Measurements from ENCODE around the gene WLS. TPM values are rescaled to one million over a fixed set of nuclear protein-coding genes. Genes with fewer than 3 reads are reported as not detected.

The WLS gene
- total and polyA plus RNA-seq, 10 of the 15 experiments (the other 5 are each of a cell fraction or from before 2014, with no cell fraction given) = 0.04 to 0.36 TPM; not detected in 8

DNA sequence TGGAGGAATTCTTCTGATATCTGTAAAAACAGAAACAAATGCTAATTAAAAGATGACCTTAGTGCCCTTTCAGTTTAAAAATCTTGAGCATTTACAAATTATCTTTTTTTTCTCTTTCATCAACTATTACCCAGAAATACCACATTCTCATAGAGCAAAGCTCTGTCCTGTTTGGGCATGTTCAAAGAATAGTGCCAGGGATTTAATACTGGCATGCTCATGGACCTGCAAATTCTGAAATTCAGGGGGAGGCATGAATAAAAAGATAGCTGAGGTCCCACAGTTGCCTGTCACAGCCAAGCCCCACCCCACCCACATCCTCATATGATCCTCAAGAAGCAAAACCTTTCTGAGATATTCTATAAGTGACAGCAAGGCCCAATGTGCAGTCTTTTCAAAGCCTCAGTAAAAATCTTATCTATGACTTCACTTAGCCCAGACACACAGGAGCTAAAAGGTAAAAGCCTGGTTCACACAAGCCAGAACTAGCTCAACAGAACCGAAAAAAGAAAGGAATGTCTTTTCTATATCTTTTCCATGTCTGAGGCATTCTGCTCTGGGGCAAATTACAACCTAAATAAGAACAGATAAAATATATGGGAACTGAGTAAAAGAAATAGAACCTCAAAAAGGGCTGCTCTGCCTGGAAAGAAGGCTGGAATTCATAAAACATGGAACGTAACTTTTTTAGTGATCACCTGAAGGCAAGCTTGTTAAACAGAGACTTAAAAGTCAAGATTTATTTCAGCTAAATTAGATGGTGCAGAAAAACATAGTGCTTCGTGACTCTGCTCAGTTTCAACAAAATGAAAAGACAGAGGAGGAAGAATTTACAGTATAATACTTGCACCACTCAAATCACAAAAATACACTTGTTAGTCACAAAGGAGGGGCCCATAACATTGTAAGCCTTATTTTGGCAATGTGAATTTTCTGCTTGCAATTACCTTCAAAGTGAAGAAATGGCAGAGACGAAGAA lies 11.0 kb downstream of the WLS start:
- 0% methylated on average over 4 of the region's 4 CpGs for WGBS (ENCODE audit: insufficient coverage, insufficient replicate concordance, low lambda C conversion rate, missing lambda C conversion rate)
- H3K27ac ChIP-seq (ENCODE audit: control insufficient read depth, insufficient read depth) = no peak overlapping the region
- H3K4me3 ChIP-seq = no peak overlapping the region
- in situ Hi-C loops (cut with MboI) (no loop called here), intact Hi-C loops (cut with micrococcal nuclease; ENCODE audit: unreplicated experiment) (no loop called here)
- no peaks in the 10 kb centered on the region for H3K9me3 ChIP-seq (replicated peaks; ENCODE audit: control insufficient read depth, insufficient read depth, low read length)
- FAIRE-seq (no peak), DNase-seq (ENCODE audit: low read depth, low spot score) (no peak), ATAC-seq (no peak)
- RAD21 ChIA-PET (ENCODE audit: unreplicated experiment) = interaction anchor here (1.3 kb wide), 1 partner anchor 34 kb away, joined by 3 read pairs; no protein-coding TSS in a partner anchor
- H3K27me3 ChIP-seq (replicated peaks in 1 of 2; ENCODE audit: control insufficient read depth in 2 of 2, insufficient read depth in 2 of 2, low read length in 1 of 2) = no peaks in the 10 kb centered on the region; a peak in 1 of 4 replicates
- CTCF ChIA-PET = interaction anchor here (1.4 to 1.5 kb wide), 2 partner anchors 101 to 104 kb away, joined by 3 to 4 read pairs; no protein-coding TSS in a partner anchor
- H3K4me1 ChIP-seq (ENCODE audit: control insufficient read depth, insufficient read depth, low read length) = no peaks in the 10 kb centered on the region
- BruUV-seq (replicated peaks) = no TSS peak
- no peaks in the 10 kb centered on the region for H4K20me1 ChIP-seq (ENCODE audit: control insufficient read depth, insufficient read depth)
- H3K36me3 ChIP-seq (ENCODE audit: control insufficient read depth in 2 of 2, insufficient read depth in 2 of 2, low read length in 1 of 2) = no peaks in the 10 kb centered on the region
- H2AFZ ChIP-seq (ENCODE audit: control insufficient read depth, low read depth, low read length) = no peak overlapping the region
- no peak overlapping the region for H3K9ac ChIP-seq (ENCODE audit: control insufficient read depth, insufficient read depth, low read length)
- H3K79me2 ChIP-seq (ENCODE audit: control insufficient read depth, insufficient read depth, low read length) = no peaks in the 10 kb centered on the region
- no peak for TF ChIP-seq RUNX3 (IDR thresholded peaks at IDR 0.05; ENCODE audit: low read length)
- TF ChIP-seq RAD51 (IDR thresholded peaks at IDR 0.05) = no peak
- TF ChIP-seq BACH1 (IDR thresholded peaks at IDR 0.05; ENCODE audit: borderline replicate concordance) = no peak
- TF ChIP-seq EGR1 (IDR thresholded peaks at IDR 0.05; ENCODE audit: borderline replicate concordance in 1 of 2, low read depth in 2 of 2, low read length in 2 of 2) = no peak
- no peak for TF ChIP-seq FOXK2 (IDR thresholded peaks at IDR 0.05)
- TF ChIP-seq ETV6 (conservative IDR thresholded peaks at IDR 0.05 in 1 of 2, IDR thresholded peaks at IDR 0.05 in 1 of 2; ENCODE audit: borderline replicate concordance in 1 of 2, low read depth in 1 of 2) = no peak
- TF ChIP-seq, protein P1, sequence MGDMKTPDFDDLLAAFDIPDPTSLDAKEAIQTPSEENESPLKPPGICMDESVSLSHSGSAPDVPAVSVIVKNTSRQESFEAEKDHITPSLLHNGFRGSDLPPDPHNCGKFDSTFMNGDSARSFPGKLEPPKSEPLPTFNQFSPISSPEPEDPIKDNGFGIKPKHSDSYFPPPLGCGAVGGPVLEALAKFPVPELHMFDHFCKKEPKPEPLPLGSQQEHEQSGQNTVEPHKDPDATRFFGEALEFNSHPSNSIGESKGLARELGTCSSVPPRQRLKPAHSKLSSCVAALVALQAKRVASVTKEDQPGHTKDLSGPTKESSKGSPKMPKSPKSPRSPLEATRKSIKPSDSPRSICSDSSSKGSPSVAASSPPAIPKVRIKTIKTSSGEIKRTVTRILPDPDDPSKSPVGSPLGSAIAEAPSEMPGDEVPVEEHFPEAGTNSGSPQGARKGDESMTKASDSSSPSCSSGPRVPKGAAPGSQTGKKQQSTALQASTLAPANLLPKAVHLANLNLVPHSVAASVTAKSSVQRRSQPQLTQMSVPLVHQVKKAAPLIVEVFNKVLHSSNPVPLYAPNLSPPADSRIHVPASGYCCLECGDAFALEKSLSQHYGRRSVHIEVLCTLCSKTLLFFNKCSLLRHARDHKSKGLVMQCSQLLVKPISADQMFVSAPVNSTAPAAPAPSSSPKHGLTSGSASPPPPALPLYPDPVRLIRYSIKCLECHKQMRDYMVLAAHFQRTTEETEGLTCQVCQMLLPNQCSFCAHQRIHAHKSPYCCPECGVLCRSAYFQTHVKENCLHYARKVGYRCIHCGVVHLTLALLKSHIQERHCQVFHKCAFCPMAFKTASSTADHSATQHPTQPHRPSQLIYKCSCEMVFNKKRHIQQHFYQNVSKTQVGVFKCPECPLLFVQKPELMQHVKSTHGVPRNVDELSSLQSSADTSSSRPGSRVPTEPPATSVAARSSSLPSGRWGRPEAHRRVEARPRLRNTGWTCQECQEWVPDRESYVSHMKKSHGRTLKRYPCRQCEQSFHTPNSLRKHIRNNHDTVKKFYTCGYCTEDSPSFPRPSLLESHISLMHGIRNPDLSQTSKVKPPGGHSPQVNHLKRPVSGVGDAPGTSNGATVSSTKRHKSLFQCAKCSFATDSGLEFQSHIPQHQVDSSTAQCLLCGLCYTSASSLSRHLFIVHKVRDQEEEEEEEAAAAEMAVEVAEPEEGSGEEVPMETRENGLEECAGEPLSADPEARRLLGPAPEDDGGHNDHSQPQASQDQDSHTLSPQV (IDR thresholded peaks at IDR 0.05) = no peak
- TF ChIP-seq CTCF (IDR thresholded peaks at IDR 0.05 in 2 of 3, conservative IDR thresholded peaks at IDR 0.05 in 1 of 3; ENCODE audit: control insufficient read depth in 2 of 3, extremely low read depth in 1 of 3, insufficient read depth in 1 of 3, low read depth in 3 of 3, low read length in 3 of 3) = no peak
- TF ChIP-seq SIX5 (IDR thresholded peaks at IDR 0.05; ENCODE audit: low read depth, low read length, severe bottlenecking) = no peak
- no peak for TF ChIP-seq GATAD2B (conservative IDR thresholded peaks at IDR 0.05; ENCODE audit: low read depth)
- TF ChIP-seq PAX5 (IDR thresholded peaks at IDR 0.05; ENCODE audit: borderline replicate concordance, low read depth, low read length) = no peak
- SMC1A ChIA-PET (ENCODE audit: uncharacterized antibody, unreplicated experiment) = interaction anchor here (1.6 kb wide), 1 partner anchor 101 kb away, joined by 5 read pairs; no protein-coding TSS in a partner anchor
- POLR2A ChIA-PET = no interaction called here
- H3K4me2 ChIP-seq (ENCODE audit: control insufficient read depth, insufficient read depth) = no peak overlapping the region

Data from GM12878 (cell line).